ENCODE measurements around the gene ZNF32.
"Not testable (repeated sequence)": the region's sequence is repeated elsewhere in the genome, so short reads cannot be mapped to it uniquely, and the experiment has no call there.

The ZNF32 gene

GRCh38 chr10:43610636-43611035 is 38.0 kb downstream of the ZNF32 start:
- TF ChIP-seq, protein P1, sequence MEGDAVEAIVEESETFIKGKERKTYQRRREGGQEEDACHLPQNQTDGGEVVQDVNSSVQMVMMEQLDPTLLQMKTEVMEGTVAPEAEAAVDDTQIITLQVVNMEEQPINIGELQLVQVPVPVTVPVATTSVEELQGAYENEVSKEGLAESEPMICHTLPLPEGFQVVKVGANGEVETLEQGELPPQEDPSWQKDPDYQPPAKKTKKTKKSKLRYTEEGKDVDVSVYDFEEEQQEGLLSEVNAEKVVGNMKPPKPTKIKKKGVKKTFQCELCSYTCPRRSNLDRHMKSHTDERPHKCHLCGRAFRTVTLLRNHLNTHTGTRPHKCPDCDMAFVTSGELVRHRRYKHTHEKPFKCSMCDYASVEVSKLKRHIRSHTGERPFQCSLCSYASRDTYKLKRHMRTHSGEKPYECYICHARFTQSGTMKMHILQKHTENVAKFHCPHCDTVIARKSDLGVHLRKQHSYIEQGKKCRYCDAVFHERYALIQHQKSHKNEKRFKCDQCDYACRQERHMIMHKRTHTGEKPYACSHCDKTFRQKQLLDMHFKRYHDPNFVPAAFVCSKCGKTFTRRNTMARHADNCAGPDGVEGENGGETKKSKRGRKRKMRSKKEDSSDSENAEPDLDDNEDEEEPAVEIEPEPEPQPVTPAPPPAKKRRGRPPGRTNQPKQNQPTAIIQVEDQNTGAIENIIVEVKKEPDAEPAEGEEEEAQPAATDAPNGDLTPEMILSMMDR (IDR thresholded peaks at IDR 0.05; ENCODE audit: control extremely low read depth, extremely low read depth, low read depth, missing control alignments) = no peak
- CTCF ChIA-PET = interaction anchor here (1.6 kb wide), 1 partner anchor 13 kb away, joined by 3 read pairs; no protein-coding TSS in a partner anchor
- POLR2A ChIA-PET = no interaction called here
- no peak for DNase-seq (ENCODE audit: extremely low spot score)

- ChIA-PET POLR2A (no interaction called here), CTCF (interaction anchor here (2.7 kb wide), 1 partner anchor 12 kb away, joined by 10 read pairs; no protein-coding TSS in a partner anchor)
- TF ChIP-seq, protein P1 (IDR thresholded peaks at IDR 0.05; ENCODE audit: control extremely low read depth, extremely low read depth, low read depth, missing control alignments) = no peak
- no peak for DNase-seq (ENCODE audit: extremely low spot score)
These were observed 41.5 kb downstream of the ZNF32 start for GRCh38 chr10:43607199-43607573.

GRCh38 chr10:43606323-43607198 is 42.1 kb downstream of the ZNF32 start, which contains the start of gene ZNF485:
TSS of gene ZNF485 (plus strand) at chr10:43606438. CDS start at chr10:43607051, 613 bp downstream.
- DNase-seq (ENCODE audit: extremely low spot score) = peak; percentile 85
- CTCF ChIA-PET = interaction anchor here (2.7 kb wide), 1 partner anchor 11 kb away, joined by 10 read pairs; no protein-coding TSS in a partner anchor
- TF ChIP-seq, protein P1 (IDR thresholded peaks at IDR 0.05; ENCODE audit: control extremely low read depth, extremely low read depth, low read depth, missing control alignments) = no peak
- POLR2A ChIA-PET = no interaction called here

GRCh38 chr10:43605850-43606322 is 42.8 kb downstream of the ZNF32 start:
- DNase-seq (ENCODE audit: extremely low spot score) = no peak
- TF ChIP-seq, protein P1 (IDR thresholded peaks at IDR 0.05; ENCODE audit: control extremely low read depth, extremely low read depth, low read depth, missing control alignments) = no peak
- POLR2A ChIA-PET = no interaction called here
- CTCF ChIA-PET = interaction anchor here (2.7 kb wide), 1 partner anchor 11 kb away, joined by 10 read pairs; no protein-coding TSS in a partner anchor

GRCh38 chr10:43601576-43601975 is 47.1 kb downstream of the ZNF32 start:
- CTCF ChIA-PET = interaction anchor here (1.2 to 1.7 kb wide), 2 partner anchors 10 to 11 kb away, joined by 3 to 5 read pairs; no protein-coding TSS in a partner anchor
- DNase-seq (ENCODE audit: extremely low spot score); POLR2A ChIA-PET: not testable (repeated sequence)

DNA sequence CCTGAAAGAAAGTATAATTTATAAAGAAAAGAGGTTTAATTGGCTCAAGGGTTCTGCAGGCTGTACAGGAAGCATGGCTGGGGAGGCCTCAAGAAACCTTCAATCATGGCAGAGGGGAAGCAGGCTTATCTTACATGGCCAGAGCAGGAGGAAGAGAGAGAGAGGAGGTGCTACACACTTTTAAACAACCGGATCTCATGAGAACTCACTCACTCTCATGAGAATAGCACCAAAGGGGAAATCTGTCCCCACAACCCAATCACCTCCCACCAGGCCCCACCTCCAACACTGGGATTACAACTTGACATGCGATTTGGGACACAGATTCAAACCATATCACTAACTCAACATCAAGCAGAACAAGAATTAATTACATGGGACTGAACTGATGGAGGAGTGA is 49.3 kb downstream of the ZNF32 start:
- TF ChIP-seq, protein P1 (IDR thresholded peaks at IDR 0.05; ENCODE audit: control extremely low read depth, extremely low read depth, low read depth, missing control alignments) = no peak
- ChIA-PET POLR2A (no interaction called here), CTCF (no interaction called here)
- DNase-seq (ENCODE audit: extremely low spot score) = no peak

GRCh38 chr10:43598446-43598845 is 50.2 kb downstream of the ZNF32 start:
- ChIA-PET POLR2A (no interaction called here), CTCF (no interaction called here)
- no peak for DNase-seq (ENCODE audit: extremely low spot score)
- TF ChIP-seq, protein P1 (IDR thresholded peaks at IDR 0.05; ENCODE audit: control extremely low read depth, extremely low read depth, low read depth, missing control alignments) = no peak
